HepG2 (cell line): ENCODE data around the gene SHF. TPM values are rescaled to one million over a fixed set of nuclear protein-coding genes. Genes with fewer than 3 reads are reported as not detected.
A peak's percentile ranks its signal among the peaks of the same experiment; 100 is the strongest.

ENCODE experiments used
- ATAC-seq: fragments of 200-7000 bp; cut with Tn5 transposase; 3 replicates; pipeline ENCODE4 v1.9.1; 2020; ENCODE audit warnings: mild to moderate bottlenecking, moderate library complexity
- BruUV-seq: library from RNA; stranded (reverse); fragments of 400-500 nt; replicated peaks from 2 replicates; lab custom pipeline; 2021; lab: Mats Ljungman, UMichigan
- CTCF ChIA-PET: fragments of 300-600 bp; formaldehyde crosslinking; extraction: SDS; loops from one replicate; lab custom pipeline; 2021; ENCODE audit warnings: low total read pairs, inconsistent platforms, low intra/inter-chr PET ratio; lab: Yijun Ruan, JAX
- POLR2A ChIA-PET: fragments of 350-600 bp; sonication (Branson Sonifier 250); formaldehyde crosslinking; loops from one replicate; lab custom pipeline; 2020; ENCODE audit warnings: antibody characterized with exemption, inconsistent platforms; lab: Yijun Ruan, JAX
- DNase-seq: peaks from one replicate; pipeline ENCODE4 v3.0.0-alpha.2; 2015; ENCODE audit warnings: low spot score
- FAIRE-seq: peaks from 3 replicates; lab custom pipeline; 2011; peaks lifted over from hg19 to GRCh38; lab: Jason Lieb, UNC
- H2AFZ ChIP-seq: one replicate; pipeline ENCODE4 v1.6.1; 2011; ENCODE audit warnings: low read length, inconsistent platforms
- H3K27ac ChIP-seq: fragments of 300-600 bp; 3 replicates; pipeline ENCODE4 v1.8.0; 2011; ENCODE audit warnings: mixed run types, mild to moderate bottlenecking, mixed read lengths, low read length, inconsistent platforms; ENCODE audit not compliant: insufficient read depth; ENCODE audit errors: extremely low read length
- H3K27me3 ChIP-seq, 2 experiments: fragments of 200-600 bp in 1 of 2; 2 replicates in 1 of 2; 3 replicates in 1 of 2; pipeline versions ENCODE4 v1.6.0 to v1.8.0; 2011; ENCODE audit warnings: low read length in 2 of 2, mild to moderate bottlenecking in 2 of 2, moderate library complexity in 2 of 2, inconsistent platforms in 1 of 2; ENCODE audit not compliant: insufficient read depth in 2 of 2, control insufficient read depth in 1 of 2
- H3K36me3 ChIP-seq, 2 experiments: fragments of 200-600 bp in 1 of 2; replicated peaks in 1 of 2; 2 replicates in 1 of 2; 3 replicates in 1 of 2; pipeline versions ENCODE4 v1.5.1 to v1.8.0; 2011; ENCODE audit warnings: low read length in 2 of 2, inconsistent platforms in 1 of 2; ENCODE audit not compliant: insufficient read depth in 2 of 2, control insufficient read depth in 1 of 2
- H3K4me1 ChIP-seq: 2 replicates; pipeline ENCODE4 v1.5.1; 2012; ENCODE audit warnings: low read length, inconsistent platforms; ENCODE audit not compliant: insufficient read depth
- H3K4me2 ChIP-seq: 2 replicates; pipeline ENCODE4 v1.6.0; 2011; ENCODE audit warnings: low read depth, low read length, inconsistent platforms
- H3K4me3 ChIP-seq, 3 experiments: fragments of 200-600 bp in 1 of 3; sonication (generic), shearing (Covaris generic) in 1 of 3; replicated peaks in 1 of 3; 2 replicates each; pipeline ENCODE4 v1.5.1; 2011 to 2016; ENCODE audit warnings: low read length in 3 of 3, inconsistent platforms in 2 of 3, low read depth in 2 of 3, mild to moderate bottlenecking in 2 of 3, control low read depth in 1 of 3, mixed read lengths in 1 of 3; ENCODE audit not compliant: insufficient read depth in 1 of 3
- H3K79me2 ChIP-seq: one replicate; pipeline ENCODE4 v1.6.1; 2011; ENCODE audit warnings: low read length, inconsistent platforms; ENCODE audit not compliant: insufficient read depth
- H3K9ac ChIP-seq: 2 replicates; pipeline ENCODE4 v1.6.0; 2011; ENCODE audit warnings: mild to moderate bottlenecking, low read depth, low read length, inconsistent platforms; ENCODE audit not compliant: insufficient read depth
- H3K9me3 ChIP-seq: 2 replicates; pipeline ENCODE4 v1.5.1; 2012; ENCODE audit warnings: mild to moderate bottlenecking, low read length
- H4K20me1 ChIP-seq: 2 replicates; pipeline ENCODE4 v1.6.0; 2011; ENCODE audit warnings: inconsistent platforms, mild to moderate bottlenecking, low read length, moderate library complexity; ENCODE audit not compliant: insufficient read depth
- ARID3A ChIP-seq: IDR thresholded peaks from 2 replicates; pipeline ENCODE4 v1.6.1; 2012; ENCODE audit warnings: low read depth, low read length, improper control_type of control experiment
- BCL6 ChIP-seq: IDR thresholded peaks from 2 replicates; pipeline ENCODE4 v1.6.1; 2016; ENCODE audit warnings: missing genetic modification reagents, missing compliant biosample characterization
- GATAD2A ChIP-seq: IDR thresholded peaks from 2 replicates; pipeline ENCODE4 v1.6.1; 2016
- HNF4A ChIP-seq: sonication (generic); formaldehyde crosslinking; IDR thresholded peaks from 2 replicates; pipeline ENCODE4 v1.4.0; 2020; ENCODE audit warnings: missing genetic modification reagents
- MTF2 ChIP-seq: sonication (generic); formaldehyde crosslinking; IDR thresholded peaks from 2 replicates; pipeline ENCODE4 v1.5.0; 2020; ENCODE audit warnings: missing genetic modification reagents, borderline replicate concordance
- PITX1 ChIP-seq: sonication (generic); formaldehyde crosslinking; IDR thresholded peaks from 2 replicates; pipeline ENCODE4 v1.5.1; 2020; ENCODE audit warnings: mild to moderate bottlenecking, missing genetic modification reagents
- RARA ChIP-seq: IDR thresholded peaks from 2 replicates; pipeline ENCODE4 v1.6.1; 2016; ENCODE audit warnings: missing genetic modification reagents, missing compliant biosample characterization
- TEAD3 ChIP-seq: optimal IDR thresholded peaks from 2 replicates; pipeline ENCODE3; 2016; ENCODE audit warnings: borderline replicate concordance
- THAP11 ChIP-seq: IDR thresholded peaks from 2 replicates; pipeline ENCODE4 v1.6.1; 2016; ENCODE audit warnings: missing biosample characterization, missing genetic modification reagents
- ZBTB25 ChIP-seq: IDR thresholded peaks from 2 replicates; pipeline ENCODE4 v1.6.1; 2018; ENCODE audit warnings: missing genetic modification reagents
- ZNF772 ChIP-seq: sonication (generic); formaldehyde crosslinking; IDR thresholded peaks from 2 replicates; pipeline ENCODE4 v1.5.0; 2020; ENCODE audit warnings: mild to moderate bottlenecking, missing genetic modification reagents
- ZNF775 ChIP-seq: sonication (generic); formaldehyde crosslinking; IDR thresholded peaks from 2 replicates; pipeline ENCODE4 v1.4.0; 2020; ENCODE audit warnings: missing genetic modification reagents, mild to moderate bottlenecking, moderate library complexity, borderline replicate concordance
- WGBS: methylation state at CpG from one replicate; pipeline ENCODE4 v1.1.6; 2017; ENCODE audit warnings: low lambda C conversion rate; 5-methylcytosine and 5-hydroxymethylcytosine counted together
- in situ Hi-C: cut with HindIII; loops from 2 replicates; pipeline ENCODE4 v1.10.0; 2017; ENCODE audit warnings: low pct_unique_long_range_greater_than_20kb; ENCODE audit not compliant: extremely low pct_ligation_motif_present
- intact Hi-C: fragments of 100-400 bp; cut with micrococcal nuclease; formaldehyde crosslinking; loops from one replicate; pipeline ENCODE4 v1.10.0; 2022; ENCODE audit not compliant: unreplicated experiment
- polyA plus RNA-seq, 8 experiments: library from polyadenylated mRNA; depleted of rRNA in 3 of 8; stranded (reverse) in 7 of 8; unstranded in 1 of 8; fragments of >200 nt; fragmentation: Illumina TruSeq in 4 of 8; extraction: Trizol in 4 of 8; gene quantifications; 2 replicates each; pipeline versions ENCODE4 v1.2.1 to v1.2.3, GENCODE V29; 2011 to 2016; ENCODE audit warnings: low read depth in 4 of 8, missing spikeins in 1 of 8, mixed read lengths in 1 of 8; ENCODE audit not compliant: insufficient read depth in 1 of 8
- total RNA-seq, 5 experiments: library from RNA; depleted of rRNA; stranded (reverse); fragments of >200 nt; fragmentation: Illumina TruSeq; extraction: Trizol; gene quantifications; 2 replicates each; pipeline ENCODE4 v1.2.3, GENCODE V29; 2016; ENCODE audit warnings: low read depth in 1 of 5

SHF gene
- total and polyA plus RNA-seq, 2 of the 13 experiments (the other 11 are each of a cell fraction or from before 2014, with no cell fraction given): 20.9 to 25.5 TPM

- Histone ChIP-seq H3K27me3 (peaks cover 2 to 15% of the 10 kb centered on the region in 2 experiments; a peak in 4 of 5 replicates), H3K4me2 (no peak overlapping the region), H2AFZ (no peak overlapping the region), H3K9ac (no peak overlapping the region), H3K27ac (no peak overlapping the region), H3K79me2 (no peaks in the 10 kb centered on the region), H3K9me3 (no peaks in the 10 kb centered on the region), H3K36me3 (no peaks in the 10 kb centered on the region), H4K20me1 (no peaks in the 10 kb centered on the region), H3K4me1 (peaks cover 25% of the 10 kb centered on the region), H3K4me3 (no peak overlapping the region)
- 0% methylated on average over 3 of the region's 3 CpGs for WGBS
- intact Hi-C loops (no loop called here), in situ Hi-C loops (no loop called here)
- CTCF ChIA-PET: interaction anchor here (1.2 kb wide), 1 partner anchor 13 kb away, joined by 3 read pairs; no protein-coding TSS in a partner anchor
- POLR2A ChIA-PET: no interaction called here
- ATAC-seq: peak; percentile 70
- no peak for TF ChIP-seq ZNF772
- TF ChIP-seq GATAD2A (CRISPR knock-in tag): 0 out of 2 replicates have a peak, but pooled peaks have one; percentile 11
- TF ChIP-seq PITX1 (CRISPR knock-in tag): no peak
- TF ChIP-seq ZBTB25 (CRISPR knock-in tag): no peak
- 0 out of 2 replicates have a peak, but pooled peaks have one; percentile 36 for TF ChIP-seq ARID3A
- TF ChIP-seq BCL6 (CRISPR knock-in tag): 0 out of 2 replicates have a peak, but pooled peaks have one; percentile 15
- peak; percentile 14 for TF ChIP-seq TEAD3
- TF ChIP-seq RARA (CRISPR knock-in tag): 0 out of 2 replicates have a peak, but pooled peaks have one; percentile 18
- TF ChIP-seq ZNF775: no peak
- peak; percentile 25; the same call in 1 of the 2 replicates for TF ChIP-seq HNF4A
- TF ChIP-seq MTF2 (CRISPR knock-in tag): no peak
- no peak for TF ChIP-seq THAP11 (CRISPR knock-in tag)
- no peak for FAIRE-seq
- no TSS peak for BruUV-seq
- DNase-seq: peak; percentile 61
Observed at GRCh38 chr15:45131510-45131909, 56.3 kb downstream of the SHF start.
